ENCODE measurements around the gene SPOCK1. TPM values are rescaled to one million over a fixed set of nuclear protein-coding genes. Genes with fewer than 3 reads are reported as not detected.

SPOCK1 gene
- total and polyA plus RNA-seq, 9 of the 15 experiments (the other 6 are each of a cell fraction or from before 2014, with no cell fraction given) = 0.01 to 0.35 (median 0.04) TPM; not detected in 6

DNA sequence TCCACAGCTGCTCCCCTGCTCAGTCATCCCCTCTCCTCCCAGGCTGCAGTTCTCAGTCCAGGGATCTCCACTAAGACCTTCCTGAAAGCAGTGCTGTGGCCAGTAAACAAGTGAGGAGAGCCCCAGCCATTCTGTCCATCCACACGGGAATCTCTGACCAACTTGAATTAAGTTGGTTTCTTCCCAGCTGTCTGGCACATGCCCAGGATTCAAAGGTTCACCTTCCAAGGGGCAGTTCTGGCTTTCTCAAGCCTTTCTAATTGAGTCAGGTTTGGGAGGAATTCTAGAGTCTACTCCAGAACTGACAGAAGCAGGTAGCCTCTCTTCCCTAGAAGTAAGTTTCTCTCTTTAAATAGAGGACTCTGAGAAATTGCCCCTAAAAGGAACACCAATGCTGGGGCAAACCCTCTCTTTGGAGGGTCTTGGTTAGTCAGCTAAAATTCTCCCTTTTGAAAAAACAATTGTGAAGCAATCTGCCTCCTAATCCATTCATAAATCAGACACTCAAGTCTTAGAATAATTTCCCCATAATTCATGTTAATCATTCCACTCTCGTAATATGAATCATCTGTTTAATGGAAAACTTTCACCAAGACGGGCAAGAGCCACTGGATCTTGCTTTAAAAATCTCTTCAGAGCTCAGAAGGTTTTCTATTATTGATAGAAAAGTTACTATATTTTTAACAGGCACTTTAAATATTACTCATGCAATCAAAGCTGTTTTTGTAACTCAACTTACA is 133.8 kb downstream of the SPOCK1 start (continued):
- TF ChIP-seq, protein P1, sequence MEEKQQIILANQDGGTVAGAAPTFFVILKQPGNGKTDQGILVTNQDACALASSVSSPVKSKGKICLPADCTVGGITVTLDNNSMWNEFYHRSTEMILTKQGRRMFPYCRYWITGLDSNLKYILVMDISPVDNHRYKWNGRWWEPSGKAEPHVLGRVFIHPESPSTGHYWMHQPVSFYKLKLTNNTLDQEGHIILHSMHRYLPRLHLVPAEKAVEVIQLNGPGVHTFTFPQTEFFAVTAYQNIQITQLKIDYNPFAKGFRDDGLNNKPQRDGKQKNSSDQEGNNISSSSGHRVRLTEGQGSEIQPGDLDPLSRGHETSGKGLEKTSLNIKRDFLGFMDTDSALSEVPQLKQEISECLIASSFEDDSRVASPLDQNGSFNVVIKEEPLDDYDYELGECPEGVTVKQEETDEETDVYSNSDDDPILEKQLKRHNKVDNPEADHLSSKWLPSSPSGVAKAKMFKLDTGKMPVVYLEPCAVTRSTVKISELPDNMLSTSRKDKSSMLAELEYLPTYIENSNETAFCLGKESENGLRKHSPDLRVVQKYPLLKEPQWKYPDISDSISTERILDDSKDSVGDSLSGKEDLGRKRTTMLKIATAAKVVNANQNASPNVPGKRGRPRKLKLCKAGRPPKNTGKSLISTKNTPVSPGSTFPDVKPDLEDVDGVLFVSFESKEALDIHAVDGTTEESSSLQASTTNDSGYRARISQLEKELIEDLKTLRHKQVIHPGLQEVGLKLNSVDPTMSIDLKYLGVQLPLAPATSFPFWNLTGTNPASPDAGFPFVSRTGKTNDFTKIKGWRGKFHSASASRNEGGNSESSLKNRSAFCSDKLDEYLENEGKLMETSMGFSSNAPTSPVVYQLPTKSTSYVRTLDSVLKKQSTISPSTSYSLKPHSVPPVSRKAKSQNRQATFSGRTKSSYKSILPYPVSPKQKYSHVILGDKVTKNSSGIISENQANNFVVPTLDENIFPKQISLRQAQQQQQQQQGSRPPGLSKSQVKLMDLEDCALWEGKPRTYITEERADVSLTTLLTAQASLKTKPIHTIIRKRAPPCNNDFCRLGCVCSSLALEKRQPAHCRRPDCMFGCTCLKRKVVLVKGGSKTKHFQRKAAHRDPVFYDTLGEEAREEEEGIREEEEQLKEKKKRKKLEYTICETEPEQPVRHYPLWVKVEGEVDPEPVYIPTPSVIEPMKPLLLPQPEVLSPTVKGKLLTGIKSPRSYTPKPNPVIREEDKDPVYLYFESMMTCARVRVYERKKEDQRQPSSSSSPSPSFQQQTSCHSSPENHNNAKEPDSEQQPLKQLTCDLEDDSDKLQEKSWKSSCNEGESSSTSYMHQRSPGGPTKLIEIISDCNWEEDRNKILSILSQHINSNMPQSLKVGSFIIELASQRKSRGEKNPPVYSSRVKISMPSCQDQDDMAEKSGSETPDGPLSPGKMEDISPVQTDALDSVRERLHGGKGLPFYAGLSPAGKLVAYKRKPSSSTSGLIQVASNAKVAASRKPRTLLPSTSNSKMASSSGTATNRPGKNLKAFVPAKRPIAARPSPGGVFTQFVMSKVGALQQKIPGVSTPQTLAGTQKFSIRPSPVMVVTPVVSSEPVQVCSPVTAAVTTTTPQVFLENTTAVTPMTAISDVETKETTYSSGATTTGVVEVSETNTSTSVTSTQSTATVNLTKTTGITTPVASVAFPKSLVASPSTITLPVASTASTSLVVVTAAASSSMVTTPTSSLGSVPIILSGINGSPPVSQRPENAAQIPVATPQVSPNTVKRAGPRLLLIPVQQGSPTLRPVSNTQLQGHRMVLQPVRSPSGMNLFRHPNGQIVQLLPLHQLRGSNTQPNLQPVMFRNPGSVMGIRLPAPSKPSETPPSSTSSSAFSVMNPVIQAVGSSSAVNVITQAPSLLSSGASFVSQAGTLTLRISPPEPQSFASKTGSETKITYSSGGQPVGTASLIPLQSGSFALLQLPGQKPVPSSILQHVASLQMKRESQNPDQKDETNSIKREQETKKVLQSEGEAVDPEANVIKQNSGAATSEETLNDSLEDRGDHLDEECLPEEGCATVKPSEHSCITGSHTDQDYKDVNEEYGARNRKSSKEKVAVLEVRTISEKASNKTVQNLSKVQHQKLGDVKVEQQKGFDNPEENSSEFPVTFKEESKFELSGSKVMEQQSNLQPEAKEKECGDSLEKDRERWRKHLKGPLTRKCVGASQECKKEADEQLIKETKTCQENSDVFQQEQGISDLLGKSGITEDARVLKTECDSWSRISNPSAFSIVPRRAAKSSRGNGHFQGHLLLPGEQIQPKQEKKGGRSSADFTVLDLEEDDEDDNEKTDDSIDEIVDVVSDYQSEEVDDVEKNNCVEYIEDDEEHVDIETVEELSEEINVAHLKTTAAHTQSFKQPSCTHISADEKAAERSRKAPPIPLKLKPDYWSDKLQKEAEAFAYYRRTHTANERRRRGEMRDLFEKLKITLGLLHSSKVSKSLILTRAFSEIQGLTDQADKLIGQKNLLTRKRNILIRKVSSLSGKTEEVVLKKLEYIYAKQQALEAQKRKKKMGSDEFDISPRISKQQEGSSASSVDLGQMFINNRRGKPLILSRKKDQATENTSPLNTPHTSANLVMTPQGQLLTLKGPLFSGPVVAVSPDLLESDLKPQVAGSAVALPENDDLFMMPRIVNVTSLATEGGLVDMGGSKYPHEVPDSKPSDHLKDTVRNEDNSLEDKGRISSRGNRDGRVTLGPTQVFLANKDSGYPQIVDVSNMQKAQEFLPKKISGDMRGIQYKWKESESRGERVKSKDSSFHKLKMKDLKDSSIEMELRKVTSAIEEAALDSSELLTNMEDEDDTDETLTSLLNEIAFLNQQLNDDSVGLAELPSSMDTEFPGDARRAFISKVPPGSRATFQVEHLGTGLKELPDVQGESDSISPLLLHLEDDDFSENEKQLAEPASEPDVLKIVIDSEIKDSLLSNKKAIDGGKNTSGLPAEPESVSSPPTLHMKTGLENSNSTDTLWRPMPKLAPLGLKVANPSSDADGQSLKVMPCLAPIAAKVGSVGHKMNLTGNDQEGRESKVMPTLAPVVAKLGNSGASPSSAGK (IDR thresholded peaks at IDR 0.05) = no peak
- TF ChIP-seq ARID3A (IDR thresholded peaks at IDR 0.05; ENCODE audit: borderline replicate concordance, low read depth, low read length) = no peak
